ENCODE data around the gene ARID1A. TPM values are rescaled to one million over a fixed set of nuclear protein-coding genes. Genes with fewer than 3 reads are reported as not detected.

The ARID1A gene
- total and polyA plus RNA-seq, 9 of the 15 experiments (the other 6 are each of a cell fraction or from before 2014, with no cell fraction given): 8.3 to 88.3 (median 22.5) TPM

DNA sequence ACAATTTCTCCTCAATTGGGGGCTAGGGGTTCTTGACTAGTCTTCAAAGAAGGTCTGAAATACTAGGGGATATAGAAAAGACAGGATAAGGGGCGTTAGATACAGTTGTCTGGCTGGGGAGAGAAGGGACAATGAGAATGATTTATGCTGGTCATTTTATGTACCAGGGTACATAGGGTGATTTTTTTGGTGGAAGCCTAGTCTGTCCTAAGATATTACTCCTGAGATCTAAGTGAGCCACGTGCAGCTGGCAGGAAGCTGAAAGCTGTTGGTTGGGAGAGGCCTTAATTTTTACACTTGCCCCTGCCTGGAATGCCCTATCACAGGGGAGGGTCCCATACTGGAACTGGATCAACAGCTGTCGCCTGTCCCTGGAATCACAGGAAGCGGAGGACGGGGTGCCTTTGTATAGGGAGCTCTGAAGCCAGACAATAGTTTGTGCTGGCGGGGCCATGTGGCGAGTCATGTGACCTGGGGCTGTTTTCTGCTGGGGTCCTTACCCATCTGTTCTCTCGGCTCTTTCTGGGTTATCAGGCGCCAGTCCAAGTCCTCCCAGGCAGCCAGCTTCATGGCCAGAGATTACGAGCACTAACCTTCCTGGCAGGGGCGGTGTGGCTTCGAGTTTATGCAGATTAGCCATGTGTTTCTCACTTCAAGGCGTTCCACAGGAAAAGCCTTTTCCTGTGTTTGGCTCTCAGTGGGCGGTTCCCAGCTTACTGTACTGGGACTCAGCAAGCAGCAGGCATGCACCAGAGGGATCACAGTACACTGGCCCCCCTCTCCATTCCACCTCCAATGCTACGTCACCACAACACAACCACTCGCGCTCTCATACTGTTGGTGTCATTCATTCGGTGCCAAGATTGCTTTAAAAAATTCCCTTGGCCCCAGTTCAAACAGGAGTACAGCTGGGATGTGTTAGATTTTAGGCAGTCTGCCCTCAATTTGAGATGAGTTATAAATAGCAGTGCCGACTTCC, 27.5 kb downstream of the ARID1A start (continued):
- peak in 1 of 2 experiments; percentile 92; a peak in 2 of 4 replicates for TF ChIP-seq HDAC1 (IDR thresholded peaks at IDR 0.05)
- TF ChIP-seq, protein P1, sequence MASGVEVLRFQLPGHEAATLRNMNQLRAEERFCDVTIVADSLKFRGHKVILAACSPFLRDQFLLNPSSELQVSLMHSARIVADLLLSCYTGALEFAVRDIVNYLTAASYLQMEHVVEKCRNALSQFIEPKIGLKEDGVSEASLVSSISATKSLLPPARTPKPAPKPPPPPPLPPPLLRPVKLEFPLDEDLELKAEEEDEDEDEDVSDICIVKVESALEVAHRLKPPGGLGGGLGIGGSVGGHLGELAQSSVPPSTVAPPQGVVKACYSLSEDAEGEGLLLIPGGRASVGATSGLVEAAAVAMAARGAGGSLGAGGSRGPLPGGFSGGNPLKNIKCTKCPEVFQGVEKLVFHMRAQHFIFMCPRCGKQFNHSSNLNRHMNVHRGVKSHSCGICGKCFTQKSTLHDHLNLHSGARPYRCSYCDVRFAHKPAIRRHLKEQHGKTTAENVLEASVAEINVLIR (CRISPR knock-in tag; IDR thresholded peaks at IDR 0.05): 0 out of 2 replicates have a peak, but pooled peaks have one; percentile 8
- TF ChIP-seq, protein P2, sequence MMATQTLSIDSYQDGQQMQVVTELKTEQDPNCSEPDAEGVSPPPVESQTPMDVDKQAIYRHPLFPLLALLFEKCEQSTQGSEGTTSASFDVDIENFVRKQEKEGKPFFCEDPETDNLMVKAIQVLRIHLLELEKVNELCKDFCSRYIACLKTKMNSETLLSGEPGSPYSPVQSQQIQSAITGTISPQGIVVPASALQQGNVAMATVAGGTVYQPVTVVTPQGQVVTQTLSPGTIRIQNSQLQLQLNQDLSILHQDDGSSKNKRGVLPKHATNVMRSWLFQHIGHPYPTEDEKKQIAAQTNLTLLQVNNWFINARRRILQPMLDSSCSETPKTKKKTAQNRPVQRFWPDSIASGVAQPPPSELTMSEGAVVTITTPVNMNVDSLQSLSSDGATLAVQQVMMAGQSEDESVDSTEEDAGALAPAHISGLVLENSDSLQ (IDR thresholded peaks at IDR 0.05): peak; percentile 47
- TF ChIP-seq PURB (CRISPR knock-in tag; IDR thresholded peaks at IDR 0.05; ENCODE audit: low read depth): no peak
- no peak for TF ChIP-seq ZC3H11A (IDR thresholded peaks at IDR 0.05; ENCODE audit: low read depth, low read length)
- TF ChIP-seq MECOM (CRISPR knock-in tag; IDR thresholded peaks at IDR 0.05): no peak
- TF ChIP-seq TCF3 (CRISPR knock-in tag; IDR thresholded peaks at IDR 0.05): peak; percentile 87
- TF ChIP-seq MYNN (IDR thresholded peaks at IDR 0.05): peak; percentile 77; the same call in 1 of the 2 replicates
- no peak for TF ChIP-seq MYNN (CRISPR knock-in tag; IDR thresholded peaks at IDR 0.05)
- TF ChIP-seq JUN (IDR thresholded peaks at IDR 0.05; ENCODE audit: borderline replicate concordance, low read depth, low read length): peak; percentile 19; the same call in 1 of the 2 replicates
- TF ChIP-seq JUN (CRISPR knock-in tag; IDR thresholded peaks at IDR 0.05; ENCODE audit: borderline replicate concordance): 0 out of 2 replicates have a peak, but pooled peaks have one; percentile 20
- peak in 1 of 2 experiments; percentile 39; a peak in 1 of 4 replicates for TF ChIP-seq SRF (CRISPR knock-in tag; IDR thresholded peaks at IDR 0.05)
- TF ChIP-seq MAZ (CRISPR knock-in tag; conservative IDR thresholded peaks at IDR 0.05 in 1 of 2, IDR thresholded peaks at IDR 0.05 in 1 of 2): peak in 1 of 2 experiments; percentile 47; a peak in 2 of 4 replicates
- no peak for TF ChIP-seq ZNF584 (CRISPR knock-in tag; IDR thresholded peaks at IDR 0.05; ENCODE audit: low read depth)
- no peak for TF ChIP-seq PCBP2 (IDR thresholded peaks at IDR 0.05; ENCODE audit: low read depth, low read length, poor library complexity, severe bottlenecking)
- TF ChIP-seq SPI1 (IDR thresholded peaks at IDR 0.05; ENCODE audit: borderline replicate concordance, low read depth, low read length): no peak
- no peak for TF ChIP-seq ZC3H8 (IDR thresholded peaks at IDR 0.05)
- TF ChIP-seq, protein P3, sequence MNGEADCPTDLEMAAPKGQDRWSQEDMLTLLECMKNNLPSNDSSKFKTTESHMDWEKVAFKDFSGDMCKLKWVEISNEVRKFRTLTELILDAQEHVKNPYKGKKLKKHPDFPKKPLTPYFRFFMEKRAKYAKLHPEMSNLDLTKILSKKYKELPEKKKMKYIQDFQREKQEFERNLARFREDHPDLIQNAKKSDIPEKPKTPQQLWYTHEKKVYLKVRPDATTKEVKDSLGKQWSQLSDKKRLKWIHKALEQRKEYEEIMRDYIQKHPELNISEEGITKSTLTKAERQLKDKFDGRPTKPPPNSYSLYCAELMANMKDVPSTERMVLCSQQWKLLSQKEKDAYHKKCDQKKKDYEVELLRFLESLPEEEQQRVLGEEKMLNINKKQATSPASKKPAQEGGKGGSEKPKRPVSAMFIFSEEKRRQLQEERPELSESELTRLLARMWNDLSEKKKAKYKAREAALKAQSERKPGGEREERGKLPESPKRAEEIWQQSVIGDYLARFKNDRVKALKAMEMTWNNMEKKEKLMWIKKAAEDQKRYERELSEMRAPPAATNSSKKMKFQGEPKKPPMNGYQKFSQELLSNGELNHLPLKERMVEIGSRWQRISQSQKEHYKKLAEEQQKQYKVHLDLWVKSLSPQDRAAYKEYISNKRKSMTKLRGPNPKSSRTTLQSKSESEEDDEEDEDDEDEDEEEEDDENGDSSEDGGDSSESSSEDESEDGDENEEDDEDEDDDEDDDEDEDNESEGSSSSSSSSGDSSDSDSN (IDR thresholded peaks at IDR 0.05; ENCODE audit: borderline replicate concordance in 1 of 2, low read depth in 2 of 2, low read length in 2 of 2): 0 out of 4 replicates have a peak, but pooled peaks of 1 of the 2 experiments have one; percentile 20
- no peak for TF ChIP-seq HNRNPUL1 (IDR thresholded peaks at IDR 0.05; ENCODE audit: low read length)
- no peak for TF ChIP-seq ZNF140 (CRISPR knock-in tag; IDR thresholded peaks at IDR 0.05)

All from K562 (cell line).